ENCODE measurements around the gene NFAM1.
A peak's percentile ranks its signal among the peaks of the same experiment; 100 is the strongest.

Gene NFAM1, protein sequence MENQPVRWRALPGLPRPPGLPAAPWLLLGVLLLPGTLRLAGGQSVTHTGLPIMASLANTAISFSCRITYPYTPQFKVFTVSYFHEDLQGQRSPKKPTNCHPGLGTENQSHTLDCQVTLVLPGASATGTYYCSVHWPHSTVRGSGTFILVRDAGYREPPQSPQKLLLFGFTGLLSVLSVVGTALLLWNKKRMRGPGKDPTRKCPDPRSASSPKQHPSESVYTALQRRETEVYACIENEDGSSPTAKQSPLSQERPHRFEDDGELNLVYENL

DNA sequence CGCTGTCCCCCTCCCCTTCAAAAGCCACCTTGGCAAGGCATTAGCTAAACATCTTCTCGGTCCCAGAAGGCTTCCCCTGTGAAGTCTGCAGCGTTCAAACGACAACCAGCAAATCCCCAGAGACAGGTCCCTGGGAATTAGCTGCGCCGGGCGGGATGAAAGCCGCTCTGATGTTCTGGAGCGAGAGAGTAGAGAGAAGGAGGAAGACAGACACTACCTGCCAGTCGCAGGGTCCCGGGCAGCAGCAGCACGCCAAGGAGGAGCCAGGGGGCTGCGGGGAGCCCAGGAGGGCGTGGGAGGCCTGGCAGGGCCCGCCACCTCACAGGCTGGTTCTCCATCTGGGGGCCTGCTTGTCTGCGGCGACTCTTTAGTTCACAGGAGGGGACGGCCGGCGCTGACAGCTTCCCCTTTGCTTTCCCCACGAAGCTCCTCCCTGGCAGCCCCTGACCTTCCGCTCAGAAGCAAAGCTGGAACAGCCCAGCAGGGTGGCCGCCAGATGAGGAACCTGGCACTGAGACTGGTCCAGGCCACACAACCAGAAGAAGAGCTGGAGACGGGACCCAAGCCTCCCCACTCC is at the start of gene NFAM1:
NFAM1 (minus strand) TSS at position 384 of the 577 bp plus-strand sequence; CDS start at position 338, 46 bp downstream.
- no peak for DNase-seq

DNA sequence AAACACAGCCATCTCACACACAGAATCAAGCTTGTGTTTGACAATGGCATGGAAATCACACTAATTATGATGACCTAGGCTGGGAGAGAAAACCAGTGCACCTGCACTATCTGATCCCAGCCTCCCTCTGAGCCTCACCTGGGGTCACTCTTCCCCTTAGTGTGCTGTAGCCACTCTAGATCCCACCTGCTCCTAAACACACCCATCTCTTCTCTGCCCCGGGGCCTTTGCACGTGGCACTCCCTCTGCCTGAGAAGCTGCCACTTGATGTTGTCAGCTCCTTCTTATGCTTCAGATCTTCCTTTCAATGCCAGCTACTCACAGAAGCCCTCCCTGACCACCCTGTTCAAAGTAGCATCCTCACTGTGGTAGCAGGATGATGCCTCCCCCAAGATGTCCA is 42.9 kb upstream of the NFAM1 start:
- DNase-seq, result no peak

DNA sequence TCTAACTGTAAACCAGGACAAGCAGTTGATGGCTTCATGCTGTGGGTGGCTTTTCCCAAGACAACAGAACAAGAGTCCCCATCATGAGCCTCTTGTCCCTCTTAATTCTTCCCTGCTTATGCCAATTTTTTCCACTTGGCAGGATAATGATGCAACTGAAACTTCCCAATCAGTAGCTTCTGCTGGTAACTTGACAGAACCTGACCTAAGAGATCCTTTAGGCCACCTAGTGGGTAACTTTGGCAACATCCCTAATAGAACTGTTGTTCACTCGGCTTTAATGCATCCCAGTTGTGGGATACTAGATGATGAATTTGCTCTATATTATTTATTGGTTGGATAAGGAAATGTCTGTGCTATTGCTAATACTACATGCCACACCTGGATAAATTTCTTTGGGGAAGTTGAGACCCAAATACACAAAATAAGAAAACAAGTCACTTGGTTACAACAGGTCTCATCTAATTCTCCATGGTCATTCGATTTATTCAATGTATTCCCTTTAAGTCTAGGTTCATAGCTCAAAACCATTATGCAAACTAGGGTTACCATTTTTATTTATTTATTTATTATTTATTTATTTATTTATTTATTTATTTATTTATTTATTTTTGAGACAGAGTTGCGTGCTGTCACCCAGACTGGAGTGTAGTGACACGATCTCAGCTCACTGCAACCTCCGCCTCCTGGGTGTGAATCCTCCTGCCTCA is 41.4 kb upstream of the NFAM1 start:
- peak; percentile 77 for DNase-seq

DNA sequence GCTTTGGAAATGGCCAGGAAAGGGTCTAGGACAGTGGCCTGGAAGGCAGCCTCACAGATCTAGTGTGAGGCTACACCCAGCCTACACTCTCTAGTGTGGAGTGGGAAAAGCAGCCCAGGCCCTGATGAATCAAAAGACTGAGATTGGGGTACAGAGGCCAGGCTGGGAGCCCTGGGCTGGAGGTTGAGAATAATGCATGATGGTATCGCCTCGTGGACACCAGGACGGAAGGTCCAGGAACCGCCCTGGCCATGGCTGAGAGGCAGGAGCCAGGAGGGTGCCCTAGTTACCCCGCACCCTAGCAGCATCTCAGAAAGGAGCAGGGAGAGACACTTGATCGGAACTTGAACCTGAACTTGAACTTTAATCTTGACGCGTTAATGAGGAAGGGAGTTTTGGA is 40.5 kb upstream of the NFAM1 start:
- no peak for DNase-seq

DNA sequence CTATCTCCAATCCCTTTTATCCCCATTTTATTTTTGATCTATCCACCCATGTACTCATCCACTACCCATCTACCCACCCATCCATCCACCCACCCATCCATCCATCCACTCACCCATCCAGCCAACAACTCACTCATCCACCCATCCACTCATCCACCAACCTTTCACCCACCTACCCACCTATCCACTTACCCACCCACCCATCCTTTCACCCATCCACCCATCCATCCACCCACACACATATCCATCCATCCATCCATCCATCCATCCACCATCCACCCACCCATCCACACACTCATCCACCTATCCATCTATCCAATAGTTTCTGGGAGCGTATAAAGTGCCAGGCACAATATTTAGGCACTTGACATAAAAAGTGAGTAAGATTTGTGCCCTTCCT is 39.2 kb upstream of the NFAM1 start:
- no peak for DNase-seq

DNA sequence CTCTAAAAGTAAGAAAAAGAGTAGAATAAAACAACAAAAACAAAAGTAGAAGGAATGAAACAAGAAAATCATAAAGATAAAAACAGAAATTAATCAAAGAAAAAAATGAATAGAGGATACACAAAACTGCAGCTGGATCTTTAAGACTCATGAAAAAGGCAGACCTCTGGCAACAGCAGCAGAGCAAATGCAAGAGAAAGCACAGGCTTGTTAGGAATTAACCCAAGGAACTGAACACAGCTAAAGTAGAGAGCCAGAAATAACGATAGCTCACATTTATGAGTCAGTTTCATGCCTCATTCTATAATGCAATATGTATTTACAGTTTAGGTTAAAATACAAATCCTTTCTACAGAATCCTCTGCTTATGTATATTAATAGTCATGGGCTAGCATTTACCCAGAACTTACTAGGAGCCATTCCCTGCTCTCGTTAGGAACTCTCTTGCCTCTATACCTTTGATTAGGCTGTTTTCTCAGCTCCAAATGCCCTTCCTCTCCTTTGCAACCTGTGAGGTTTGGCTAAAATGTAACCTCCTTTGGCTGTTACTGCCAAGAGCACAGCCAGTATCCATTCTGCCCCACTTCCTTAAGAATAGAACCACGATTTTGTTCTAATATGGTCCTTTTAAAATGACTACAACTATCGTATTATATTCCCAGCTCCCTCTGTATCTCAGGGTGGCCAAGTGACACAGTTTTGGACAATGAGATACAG is 38.3 kb upstream of the NFAM1 start:
- DNase-seq, result no peak

DNA sequence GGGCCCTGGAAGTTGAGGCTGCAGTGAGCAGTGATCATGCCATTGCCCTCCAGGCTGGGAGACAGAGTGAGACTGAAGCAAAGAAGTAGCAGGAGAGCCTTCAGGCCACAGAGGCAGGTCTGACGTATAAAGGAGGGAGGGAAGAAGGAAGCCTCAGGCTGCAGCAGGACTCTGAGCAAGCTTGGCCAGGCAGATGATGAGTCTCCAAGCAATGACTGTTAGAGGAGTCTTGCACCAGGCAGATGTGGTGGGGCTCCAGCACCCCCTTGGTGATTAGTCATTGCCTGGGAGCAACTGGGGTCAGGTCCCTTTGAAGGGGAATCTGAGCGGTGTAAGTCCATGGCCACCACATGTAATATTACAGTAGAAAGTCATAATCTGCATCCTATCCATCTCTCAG is 36.6 kb upstream of the NFAM1 start:
- no peak for DNase-seq

DNA sequence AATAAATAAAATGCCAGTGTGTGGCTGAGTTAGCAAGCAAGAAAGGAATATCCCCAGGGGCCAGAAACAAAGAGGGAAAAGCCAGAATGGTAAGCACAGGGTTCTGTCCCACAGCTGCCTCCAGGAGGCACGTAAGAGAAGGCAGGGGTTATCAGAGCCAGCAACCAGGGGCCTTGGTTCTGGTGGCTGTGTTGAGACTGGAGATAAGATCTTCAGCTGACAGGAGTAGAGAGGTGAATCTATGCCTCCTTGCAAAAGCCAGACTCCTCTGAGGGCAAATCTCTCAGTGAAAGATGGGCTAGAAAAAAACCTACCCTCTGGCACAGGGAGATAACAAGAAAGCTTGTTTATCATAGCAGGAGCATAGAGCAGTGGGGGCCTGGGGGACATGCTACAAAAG is 29.8 kb upstream of the NFAM1 start:
- peak; percentile 55 for DNase-seq

DNA sequence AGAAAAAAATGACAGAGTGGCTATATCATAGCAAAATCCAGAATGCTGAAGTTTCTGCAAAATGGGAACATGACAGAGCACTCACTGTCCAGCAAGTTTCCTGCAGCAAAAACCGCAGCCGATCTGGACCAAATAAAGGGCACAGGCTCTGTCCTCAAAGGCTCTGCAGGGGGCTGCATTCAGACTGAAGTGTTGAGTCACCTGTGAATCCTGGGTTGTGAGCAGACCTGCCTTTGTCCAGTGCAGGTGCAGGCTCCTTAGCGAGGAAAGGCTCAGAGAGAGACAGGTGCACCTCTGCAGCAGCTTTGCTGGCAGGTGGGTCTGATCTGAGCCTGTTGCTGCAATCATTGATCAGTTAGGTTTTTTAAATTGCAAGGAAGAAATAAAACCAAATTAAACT is 29.3 kb upstream of the NFAM1 start:
- DNase-seq, result peak; percentile 93

DNA sequence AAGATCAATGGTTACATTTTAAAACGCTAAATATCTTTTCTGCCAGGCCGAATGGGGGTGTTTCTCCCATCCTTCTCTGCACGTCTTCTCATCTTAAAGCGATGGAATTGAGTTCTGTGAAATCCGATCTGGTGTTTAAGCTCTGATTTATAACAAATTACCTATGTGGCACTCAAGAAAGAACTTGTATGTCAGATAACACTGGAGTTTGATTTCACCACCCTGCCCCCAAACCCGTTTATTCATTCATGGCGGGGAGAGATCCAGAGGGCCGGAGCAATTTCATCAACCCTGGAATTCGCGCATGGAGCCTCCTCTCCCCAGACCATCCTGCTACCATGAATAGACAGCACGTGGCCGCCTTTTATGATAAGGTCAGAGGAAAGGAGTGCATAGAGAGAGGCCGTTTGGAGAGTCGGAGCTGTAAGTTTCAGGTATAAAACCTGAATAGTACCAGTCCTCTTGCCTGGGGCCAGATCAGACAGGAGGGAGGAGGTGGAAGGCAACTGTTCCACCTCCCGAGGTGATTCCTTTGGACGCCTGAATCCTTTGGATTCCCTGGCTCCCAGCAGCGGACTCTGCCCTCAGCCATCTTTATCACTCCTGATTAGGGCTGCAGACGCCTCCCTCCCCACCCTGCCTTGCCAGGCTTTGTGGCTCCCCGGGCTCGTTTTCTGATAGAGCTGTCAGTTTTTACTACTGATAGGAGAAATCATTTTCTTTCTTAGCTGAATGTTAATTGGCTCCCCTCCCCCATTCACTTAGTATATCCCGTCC is 27.3 kb upstream of the NFAM1 start:
- no peak for DNase-seq

DNA sequence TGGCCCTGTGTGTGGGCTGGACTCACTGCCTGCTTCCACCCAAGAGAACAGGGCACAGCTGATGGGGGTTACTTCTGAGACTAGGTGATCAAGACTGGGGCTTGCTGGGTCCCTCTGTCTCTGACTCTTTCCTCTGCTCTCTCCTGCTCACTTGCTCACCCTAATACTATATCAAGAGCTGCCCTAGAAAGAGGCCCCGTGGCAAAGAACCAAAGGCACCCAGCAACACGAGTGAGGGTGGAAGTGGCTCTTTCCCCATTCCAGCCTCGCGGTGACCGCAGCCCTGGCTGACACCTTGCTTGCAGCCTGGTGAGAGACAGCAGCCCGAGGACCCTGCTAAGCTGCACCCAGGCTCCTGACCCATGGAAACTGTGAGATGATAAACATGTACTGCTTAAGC is 20.7 kb upstream of the NFAM1 start:
- no peak for DNase-seq

DNA sequence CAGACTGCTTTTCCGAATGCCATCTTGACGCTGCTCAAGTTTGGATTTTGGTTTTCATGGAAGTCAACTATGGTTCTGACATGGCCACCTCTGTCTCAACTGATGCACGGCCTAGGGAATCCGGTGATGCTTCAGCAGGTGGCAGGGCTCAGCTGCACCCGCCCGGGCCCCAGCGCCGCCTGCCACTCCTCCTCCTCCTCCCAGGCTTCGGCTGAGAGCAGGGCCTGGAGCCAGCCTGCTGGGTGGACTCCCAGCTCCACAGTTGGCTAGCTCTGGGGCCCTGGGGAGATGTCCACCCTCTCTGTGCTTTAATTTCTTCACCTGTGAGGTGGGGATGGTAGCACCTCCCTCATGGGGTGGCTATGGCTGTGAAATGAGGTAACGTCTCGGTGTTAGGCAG is 20.3 kb upstream of the NFAM1 start:
- DNase-seq, result no peak

DNA sequence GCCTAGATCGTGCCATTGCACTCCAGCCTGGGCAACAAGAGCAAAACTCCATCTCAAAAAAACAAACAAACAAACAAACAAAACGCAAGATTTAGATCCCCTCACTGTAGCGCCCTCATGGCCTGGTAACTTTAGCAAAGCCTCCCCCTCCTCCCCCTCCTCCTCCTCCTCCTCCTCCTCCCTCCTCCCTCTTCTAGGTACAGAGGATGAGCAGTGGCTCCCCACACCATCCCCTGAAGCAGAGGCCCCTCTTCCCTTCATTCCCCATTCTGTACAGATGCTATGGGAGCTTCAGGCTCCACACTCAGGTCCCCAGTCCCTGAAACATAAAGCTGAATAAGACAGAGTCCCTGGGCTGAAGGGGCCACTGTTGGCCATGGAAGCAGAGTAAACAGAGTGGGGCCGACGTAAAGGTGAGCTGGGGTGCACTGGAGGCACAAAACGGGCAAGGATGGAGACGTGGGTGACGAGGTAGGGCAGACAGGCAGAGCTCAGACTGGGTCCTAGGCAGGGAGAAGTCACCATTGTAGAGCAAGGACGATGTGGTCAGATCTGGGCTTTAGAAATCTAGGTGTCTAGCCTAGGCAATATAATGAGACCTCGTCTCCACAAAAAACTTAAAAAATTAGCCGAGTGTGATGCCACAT is 19.4 kb upstream of the NFAM1 start:
- no peak for DNase-seq

DNA sequence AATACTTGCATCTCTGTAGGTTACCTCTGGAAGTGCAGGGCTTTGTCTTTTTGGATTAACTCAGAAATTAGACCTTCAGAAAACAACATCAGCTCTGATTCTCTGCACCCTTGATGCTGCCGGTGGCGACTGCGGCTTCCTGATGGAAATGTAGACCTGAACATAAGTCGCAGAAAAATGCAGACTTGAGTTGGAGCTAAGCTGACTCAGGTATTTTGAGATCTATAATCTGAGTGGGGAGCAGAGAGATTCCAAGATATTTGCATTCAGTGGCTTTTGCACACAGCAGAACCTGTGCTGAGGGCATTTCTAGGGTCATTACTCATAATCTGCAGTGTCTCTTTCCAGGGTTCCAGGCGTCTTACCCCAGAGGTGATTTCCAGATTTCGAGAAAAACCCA is 18.7 kb upstream of the NFAM1 start:
- DNase-seq, result no peak

DNA sequence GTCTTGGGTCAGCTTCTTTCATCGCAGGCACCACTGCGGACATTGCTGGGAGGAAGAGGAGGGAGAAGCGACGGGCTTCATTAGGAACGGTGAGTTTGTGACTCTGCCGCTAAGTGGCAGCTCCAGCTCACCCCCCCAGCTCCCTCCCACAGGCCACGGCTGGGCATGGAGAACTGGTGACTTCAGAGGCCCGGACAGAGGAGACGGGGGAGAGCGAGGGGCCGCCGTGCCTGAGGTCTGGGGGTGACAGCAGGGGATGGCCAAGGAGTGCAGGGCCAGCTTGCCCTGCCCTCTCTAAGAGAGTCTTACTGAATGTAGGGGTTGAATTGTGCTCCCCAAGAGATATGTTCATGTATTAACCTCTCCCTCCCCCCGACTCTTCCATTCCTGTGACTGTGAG is 13.9 kb upstream of the NFAM1 start:
- DNase-seq, result no peak

DNA sequence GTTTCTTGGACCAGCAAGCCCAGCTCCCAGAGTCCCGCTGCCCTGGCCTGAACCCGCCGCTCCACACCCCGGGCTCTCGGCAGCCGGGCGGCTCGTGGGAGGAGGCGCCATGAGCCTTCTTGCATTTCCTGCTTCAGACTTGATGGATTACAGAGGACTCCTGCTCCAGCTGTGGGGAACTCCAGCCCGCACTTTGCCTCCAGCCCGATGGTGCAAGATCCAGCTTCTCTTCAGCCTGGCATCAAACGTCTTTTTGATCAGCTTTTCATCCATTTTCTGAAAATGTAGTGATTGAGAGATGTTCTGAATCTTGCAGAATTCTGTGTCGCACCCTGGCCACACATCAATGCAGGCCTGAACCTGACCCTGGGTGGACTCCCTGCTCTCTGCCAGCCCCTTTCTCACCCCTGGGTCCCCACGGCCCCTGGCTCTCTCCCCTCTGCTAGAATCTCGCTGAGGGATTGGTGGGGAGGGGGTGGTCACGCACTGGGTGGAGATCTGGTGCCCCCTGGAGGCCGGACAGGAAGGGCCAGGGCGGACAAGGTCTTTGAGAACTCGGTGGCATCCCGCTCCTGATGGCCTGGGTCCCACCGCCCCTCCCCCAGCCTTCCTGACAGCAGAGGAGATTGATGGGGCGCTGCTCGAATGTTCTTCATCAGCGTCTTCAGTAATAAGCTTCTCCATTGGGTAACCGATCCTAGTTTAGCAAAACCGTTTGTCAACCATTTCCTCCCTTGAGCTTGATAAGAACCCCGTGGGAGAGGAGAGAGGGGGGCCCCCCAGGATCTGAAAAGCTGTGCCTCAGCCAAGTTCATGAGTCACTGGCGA is 12.1 kb upstream of the NFAM1 start:
- DNase-seq, result peak; percentile 87

DNA sequence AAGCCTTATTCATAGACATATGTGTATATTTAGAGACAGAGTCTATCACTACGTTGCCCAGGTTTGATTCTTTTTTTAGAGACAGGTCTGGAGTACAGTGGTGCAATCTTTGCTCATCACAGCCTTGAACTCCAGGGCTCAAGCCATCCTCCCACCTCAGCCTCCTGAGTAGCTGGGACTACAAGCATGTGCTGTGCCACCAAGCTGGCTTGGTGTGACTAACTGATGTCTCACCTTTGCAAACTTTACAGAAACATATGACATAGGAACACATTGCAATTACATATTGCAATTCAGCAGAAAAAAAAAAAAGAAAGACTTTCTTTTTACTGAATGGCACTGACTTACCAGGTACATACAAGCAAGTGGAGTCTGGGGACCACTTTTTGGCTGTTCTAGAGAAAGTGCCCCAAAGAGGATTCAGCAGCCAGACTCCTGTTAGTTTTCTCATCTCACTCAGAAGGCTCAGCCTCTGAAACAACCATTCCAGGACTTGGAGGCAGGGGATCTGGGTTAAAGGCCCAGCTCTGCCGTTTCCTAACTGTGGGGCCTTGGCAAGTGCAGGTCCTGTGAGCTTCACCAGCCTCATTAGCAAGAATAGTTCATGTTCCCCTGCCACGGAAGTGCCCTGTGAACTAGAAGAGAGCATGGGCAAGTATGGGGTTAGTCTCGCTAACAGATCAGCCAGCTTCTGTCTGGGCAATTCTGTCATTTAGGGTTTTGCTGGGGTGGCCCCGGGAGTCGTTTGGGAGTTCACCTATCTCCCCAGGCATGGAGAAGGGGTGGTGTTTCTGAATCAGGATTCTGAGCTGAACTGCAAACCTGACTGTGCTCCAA is 11.3 kb upstream of the NFAM1 start:
- DNase-seq, result peak; percentile 38

DNA sequence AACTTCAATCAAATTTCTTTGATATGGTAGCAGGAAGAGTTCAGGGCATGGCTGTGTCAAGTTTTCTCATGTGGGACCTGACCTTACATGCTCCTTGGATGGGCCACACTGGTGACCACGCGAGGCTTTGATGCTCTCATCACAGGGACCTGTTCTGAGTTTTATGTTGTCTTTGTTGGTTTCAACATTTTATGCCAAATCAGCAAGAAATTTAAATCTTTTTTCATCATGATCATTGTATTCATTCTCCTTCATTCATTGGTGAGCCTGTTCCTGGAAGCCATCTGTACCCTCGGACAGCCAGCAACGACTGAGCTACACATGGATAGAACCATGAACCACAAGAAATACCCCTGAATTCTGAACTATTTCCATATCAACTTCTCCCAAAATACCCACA is 10.5 kb upstream of the NFAM1 start:
- no peak for DNase-seq

DNA sequence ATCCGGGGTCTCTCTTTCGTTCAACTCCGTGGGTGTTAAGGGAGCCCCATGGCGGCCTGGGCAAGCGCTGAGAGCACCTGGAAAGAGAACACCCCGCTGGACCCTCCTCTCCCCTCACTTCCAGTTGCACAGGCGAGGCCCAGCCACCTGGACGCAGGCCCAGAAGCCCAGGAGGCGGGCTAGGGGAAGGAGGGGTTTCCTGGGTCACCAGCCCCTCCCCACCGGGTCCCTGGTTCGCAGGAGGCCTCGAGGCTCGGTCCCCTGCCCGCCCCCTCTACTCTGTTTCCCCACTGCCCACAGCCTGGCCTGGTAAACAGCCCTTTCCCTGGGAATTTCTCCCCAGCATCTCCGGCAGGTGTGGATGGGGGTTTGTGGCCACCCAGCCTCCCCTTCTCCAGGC is 8.5 kb upstream of the NFAM1 start:
- no peak for DNase-seq

DNA sequence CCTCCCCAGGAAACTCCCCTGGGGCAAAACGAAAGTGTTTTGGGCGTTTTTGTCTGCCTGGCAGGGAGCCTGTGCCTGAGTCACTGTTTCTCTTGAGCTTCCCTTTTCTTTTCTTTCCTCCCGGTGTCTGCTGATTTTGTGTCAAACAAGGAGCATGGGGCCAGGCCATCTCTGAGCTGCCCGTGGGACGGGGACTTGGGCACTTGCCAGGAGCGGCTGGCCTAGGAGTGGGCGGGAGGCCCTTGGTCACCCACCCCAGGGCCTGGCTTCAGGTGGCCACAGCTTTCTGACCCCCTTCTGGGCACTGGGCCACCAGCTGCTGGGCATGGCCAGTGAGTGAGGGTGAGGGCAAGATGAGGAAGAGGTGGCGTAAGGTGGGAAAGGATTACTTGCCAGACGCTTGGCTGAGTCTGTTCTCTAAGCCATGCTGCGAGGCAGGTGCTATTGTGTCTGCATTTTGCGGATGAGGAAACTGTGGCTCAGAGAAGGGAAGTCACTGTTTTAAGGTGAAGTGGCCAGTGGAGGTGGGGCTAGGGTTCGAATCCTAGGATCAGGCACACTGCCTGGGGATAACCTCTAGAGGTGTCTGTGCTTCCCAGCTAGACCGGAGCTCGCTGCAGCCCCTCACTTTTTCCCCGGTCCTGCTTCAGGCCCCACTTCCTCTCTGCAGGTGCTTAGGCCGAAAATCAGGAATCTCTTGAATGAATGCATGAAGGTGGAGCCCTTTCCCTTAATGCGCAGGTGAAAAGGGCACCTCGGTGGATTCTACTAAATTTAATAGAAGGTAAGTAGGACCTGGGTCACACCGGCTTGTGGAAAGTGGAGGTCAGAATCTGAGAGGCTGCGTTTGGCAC is 7.8 kb upstream of the NFAM1 start:
- no peak for DNase-seq

Data from DMS53 (cell line).